ENCODE measurements around the gene HTR4.

The HTR4 gene

GRCh38 chr5:148467958-148468357 lies 186.4 kb downstream of the HTR4 start:
- no peak for DNase-seq

GRCh38 chr5:148466236-148466580 lies 188.1 kb downstream of the HTR4 start:
- DNase-seq: no peak

- no peak for DNase-seq
Measured at GRCh38 chr5:148465381-148466235, 188.7 kb downstream of the HTR4 start.

GRCh38 chr5:148459669-148460068 lies 194.7 kb downstream of the HTR4 start:
- no peak for DNase-seq

- no peak for DNase-seq
Measured at GRCh38 chr5:148458036-148458888, 196.1 kb downstream of the HTR4 start.

- no peak for DNase-seq
Measured at GRCh38 chr5:148457183-148457620, 197.1 kb downstream of the HTR4 start.

- DNase-seq: no peak
Measured at GRCh38 chr5:148455185-148455584, 199.1 kb downstream of the HTR4 start.

- no peak for DNase-seq
Measured at GRCh38 chr5:148454576-148454975, 199.8 kb downstream of the HTR4 start.

- no peak for DNase-seq
Measured at GRCh38 chr5:148452499-148453193, 201.7 kb downstream of the HTR4 start.

GRCh38 chr5:148446611-148447010 lies 207.7 kb downstream of the HTR4 start:
- no peak for DNase-seq

GRCh38 chr5:148445578-148445977 lies 208.7 kb downstream of the HTR4 start:
- no peak for DNase-seq

- DNase-seq: peak; percentile 64
Measured at GRCh38 chr5:148443998-148444397, 210.3 kb downstream of the HTR4 start.

- no peak for DNase-seq
Measured at GRCh38 chr5:148443241-148443640, 211.1 kb downstream of the HTR4 start.

GRCh38 chr5:148438933-148439332 lies 215.4 kb downstream of the HTR4 start:
- no peak for DNase-seq

GRCh38 chr5:148437249-148437648 lies 217.1 kb downstream of the HTR4 start:
- no peak for DNase-seq

GRCh38 chr5:148436029-148436428 lies 218.3 kb downstream of the HTR4 start:
- DNase-seq: no peak

- DNase-seq: no peak
Measured at GRCh38 chr5:148433826-148434225, 220.5 kb downstream of the HTR4 start.
